Adrenal gland (tissue), 12 donors: ENCODE results near the gene BMP8B. TPM values are rescaled to one million over a fixed set of nuclear protein-coding genes. Genes with fewer than 3 reads are reported as not detected.
A peak's percentile ranks its signal among the peaks of the same experiment; 100 is the strongest.

Experiments used
- DNase-seq, 7 donors: peaks; one replicate each; pipeline ENCODE4 v3.0.0-alpha.2; 2019 to 2020
- H3K27ac ChIP-seq, 5 donors: fragments of 200-600 bp; sonication (generic) in 4 of 5; 1 replicate in 3 of 5; 2 replicates in 2 of 5; pipeline versions ENCODE4 v1.5.1 to v1.8.0; 2016 to 2020; ENCODE audit warnings: mild to moderate bottlenecking in 1 of 5
- H3K27me3 ChIP-seq: fragments of 200-600 bp; 2 replicates; pipeline ENCODE4 v1.8.0; 2021
- H3K36me3 ChIP-seq, 2 donors: fragments of 200-600 bp; replicated peaks in 1 of 2; 1 replicate in 1 of 2; 2 replicates in 1 of 2; pipeline versions ENCODE4 v1.5.1 to v1.8.0; 2018 to 2022
- H3K4me1 ChIP-seq, 2 donors: fragments of 200-600 bp; replicated peaks in 1 of 2; 1 replicate in 1 of 2; 2 replicates in 1 of 2; pipeline versions ENCODE4 v1.5.1 to v1.8.0; 2018 to 2021
- H3K4me3 ChIP-seq, 4 donors: fragments of 200-600 bp; sonication (generic) in 3 of 4; one replicate each; pipeline ENCODE4 v1.5.1; 2016 to 2018
- H3K9me3 ChIP-seq, 3 donors: fragments of 200-600 bp; sonication (generic) in 1 of 3; replicated peaks in 1 of 3; 1 replicate in 2 of 3; 2 replicates in 1 of 3; pipeline versions ENCODE4 v1.5.1 to v1.8.0; 2016 to 2021
- POLR2A ChIP-seq, 2 donors: fragments of 450-650 bp; IDR thresholded peaks; one replicate each; pipeline ENCODE4 v1.6.1; 2017; ENCODE audit warnings: antibody characterized with exemption in 2 of 2, mild to moderate bottlenecking in 2 of 2, moderate library complexity in 1 of 2
- WGBS, 4 donors: extraction: QIAGEN DNeasy Blood & Tissue Kit in 2 of 4; methylation state at CpG; one replicate each; pipeline versions ENCODE4 v1.1.5 to v1.1.7; 2013 to 2017; 5-methylcytosine and 5-hydroxymethylcytosine counted together
- intact Hi-C, 2 donors: fragments of 100-400 bp; cut with DNase I; formaldehyde crosslinking; loops; one replicate each; pipeline versions ENCODE4 v1.14.1 to v1.15.0; 2022 to 2023
- polyA plus RNA-seq, 3 donors: library from polyadenylated mRNA; stranded (reverse); fragments of 200-250 nt in 2 of 3; fragments of 350-450 nt in 1 of 3; fragmentation: Illumina TruSeq in 1 of 3; extraction: RNeasy Lipid Tissue Mini Kit (QIAGEN cat#74804) in 1 of 3; gene quantifications; one replicate each; pipeline ENCODE4 v1.2.3, GENCODE V29; 2013 to 2014
- total RNA-seq, 9 donors: library from RNA; depleted of rRNA in 4 of 9; stranded (reverse); fragments of >200 nt in 4 of 9; fragments of 120-200 nt in 1 of 9; fragmentation: NEBNext Ultra II Directional in 1 of 9; extraction: Animal tissue kit (Norgen Biotek cat#: 25700) in 1 of 9; gene quantifications; one replicate each; pipeline versions ENCODE4 v1.1.0 to v1.2.4, GENCODE V29; 2013 to 2023
- TF ChIP-seq, protein P1 (sequence below), 6 experiments: fragments of 450-650 bp in 4 of 6; fragments of 200-600 bp in 2 of 6; sonication (generic) in 1 of 6; IDR thresholded peaks; 1 replicate in 5 of 6; 2 replicates in 1 of 6; pipeline versions ENCODE4 v1.5.1 to v1.8.0; 2016 to 2021; ENCODE audit warnings: antibody characterized with exemption in 6 of 6, mild to moderate bottlenecking in 2 of 6, moderate library complexity in 1 of 6
- donor health status: healthy with polysubstance abuse.
- donor health status: Bipolar disorder and iron deficiency.
- donor health status: DM: yes; HTN: yes; CAD: no.
- donor health status: DM: no; HTN: no; CAD: no.
- donor health status: DM: no; HTN: no; CAD: no.
- donor health status: DM: yes; HTN: yes; CAD: no.

The BMP8B gene
- total and polyA plus RNA-seq, 12 donors, result 0.09 to 5.9 (median 1.0) TPM; not detected in 1

DNA sequence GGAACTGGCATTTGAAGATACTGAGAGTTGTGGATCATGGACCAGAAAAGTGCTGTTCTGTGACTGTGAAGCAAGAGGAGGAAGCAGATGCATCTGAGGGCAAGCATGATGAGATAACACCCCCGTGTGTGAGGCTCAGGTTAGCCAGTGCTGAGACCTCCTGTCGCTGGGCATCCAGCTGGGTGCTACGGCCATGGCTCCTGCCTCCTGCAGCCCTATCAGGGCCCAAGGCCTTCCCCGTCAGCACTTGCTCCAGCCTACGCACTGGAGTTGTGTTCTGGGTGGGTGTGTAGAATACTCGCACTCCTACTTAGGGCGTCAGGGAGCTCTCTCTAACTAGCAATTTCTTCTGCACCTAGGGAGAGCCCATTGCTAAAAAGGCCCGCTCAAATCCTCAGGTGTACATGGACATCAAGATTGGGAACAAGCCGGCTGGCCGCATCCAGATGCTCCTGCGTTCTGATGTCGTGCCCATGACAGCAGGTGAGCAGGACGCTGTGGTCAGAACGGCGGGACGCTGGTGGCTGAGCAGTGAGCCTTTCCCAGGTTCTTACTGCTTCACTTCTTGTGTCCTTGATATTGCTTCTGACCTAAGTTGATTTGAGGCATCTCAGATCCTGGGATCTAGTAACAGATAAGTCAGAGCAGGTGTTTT, 43.5 kb downstream of the BMP8B start:
- H3K9me3 ChIP-seq, result no peaks in the 10 kb centered on the region
- TF ChIP-seq POLR2A (IDR thresholded peaks at IDR 0.05), result no peak
- TF ChIP-seq, protein P1, sequence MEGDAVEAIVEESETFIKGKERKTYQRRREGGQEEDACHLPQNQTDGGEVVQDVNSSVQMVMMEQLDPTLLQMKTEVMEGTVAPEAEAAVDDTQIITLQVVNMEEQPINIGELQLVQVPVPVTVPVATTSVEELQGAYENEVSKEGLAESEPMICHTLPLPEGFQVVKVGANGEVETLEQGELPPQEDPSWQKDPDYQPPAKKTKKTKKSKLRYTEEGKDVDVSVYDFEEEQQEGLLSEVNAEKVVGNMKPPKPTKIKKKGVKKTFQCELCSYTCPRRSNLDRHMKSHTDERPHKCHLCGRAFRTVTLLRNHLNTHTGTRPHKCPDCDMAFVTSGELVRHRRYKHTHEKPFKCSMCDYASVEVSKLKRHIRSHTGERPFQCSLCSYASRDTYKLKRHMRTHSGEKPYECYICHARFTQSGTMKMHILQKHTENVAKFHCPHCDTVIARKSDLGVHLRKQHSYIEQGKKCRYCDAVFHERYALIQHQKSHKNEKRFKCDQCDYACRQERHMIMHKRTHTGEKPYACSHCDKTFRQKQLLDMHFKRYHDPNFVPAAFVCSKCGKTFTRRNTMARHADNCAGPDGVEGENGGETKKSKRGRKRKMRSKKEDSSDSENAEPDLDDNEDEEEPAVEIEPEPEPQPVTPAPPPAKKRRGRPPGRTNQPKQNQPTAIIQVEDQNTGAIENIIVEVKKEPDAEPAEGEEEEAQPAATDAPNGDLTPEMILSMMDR (IDR thresholded peaks at IDR 0.05), result no peak
- DNase-seq, result no peak
- H3K27ac ChIP-seq, result no peak overlapping the region
- intact Hi-C loops, result no loop called here
- peaks cover 0 to 6% of the 10 kb centered on the region in 2 donors for H3K4me1 ChIP-seq
- no peak overlapping the region for H3K4me3 ChIP-seq
- 92 to 96% (median 94%) methylated on average over 11 to 16 of the region's 16 CpGs for WGBS, 4 donors
- H3K27me3 ChIP-seq, result no peaks in the 10 kb centered on the region
- H3K36me3 ChIP-seq, result peaks cover 0 to 94% of the 10 kb centered on the region in 2 donors

DNA sequence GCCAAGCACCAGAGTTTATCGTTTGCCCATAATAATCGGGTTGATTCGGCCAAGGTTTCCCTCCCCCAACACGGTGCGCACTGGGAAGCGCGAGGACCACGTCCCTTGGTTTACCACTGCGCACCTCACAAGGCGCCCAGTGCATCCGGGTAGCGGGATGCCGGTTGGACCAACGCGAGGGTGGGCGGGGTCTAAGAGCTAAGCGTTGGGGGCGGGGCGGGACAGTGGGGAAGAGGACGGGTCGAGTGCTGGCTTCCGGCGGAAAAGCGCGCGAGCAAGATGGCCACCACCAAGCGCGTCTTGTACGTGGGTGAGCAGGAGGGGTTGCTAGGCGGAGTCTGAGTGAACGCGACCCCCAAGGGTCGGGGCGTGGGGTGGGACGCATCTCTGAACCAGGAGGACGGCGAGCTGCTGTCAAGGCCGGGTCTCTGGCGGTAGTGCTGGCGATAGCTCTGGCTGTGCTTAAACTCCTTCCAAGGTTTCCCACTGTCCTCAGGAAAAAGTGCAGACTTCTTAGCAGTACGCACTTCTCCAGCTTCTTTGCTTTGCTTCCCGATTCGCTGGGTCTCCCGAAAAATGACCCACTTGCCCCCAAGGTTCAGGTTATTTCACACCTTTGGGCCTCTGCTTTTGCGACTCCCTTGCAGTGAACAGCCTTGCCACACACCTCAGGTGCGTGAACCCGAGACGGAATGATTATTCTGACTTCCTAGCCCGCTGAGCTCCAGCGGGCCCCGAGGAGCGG, 49.9 kb downstream of the BMP8B start, which contains the start of gene PPIE:
Gene PPIE, plus strand, starts transcription at position 261 of the 745 bp plus-strand sequence. Its CDS starts 19 bp downstream, at position 280.
- DNase-seq, result peak; percentile 93 to 97 (median 96)

DNA sequence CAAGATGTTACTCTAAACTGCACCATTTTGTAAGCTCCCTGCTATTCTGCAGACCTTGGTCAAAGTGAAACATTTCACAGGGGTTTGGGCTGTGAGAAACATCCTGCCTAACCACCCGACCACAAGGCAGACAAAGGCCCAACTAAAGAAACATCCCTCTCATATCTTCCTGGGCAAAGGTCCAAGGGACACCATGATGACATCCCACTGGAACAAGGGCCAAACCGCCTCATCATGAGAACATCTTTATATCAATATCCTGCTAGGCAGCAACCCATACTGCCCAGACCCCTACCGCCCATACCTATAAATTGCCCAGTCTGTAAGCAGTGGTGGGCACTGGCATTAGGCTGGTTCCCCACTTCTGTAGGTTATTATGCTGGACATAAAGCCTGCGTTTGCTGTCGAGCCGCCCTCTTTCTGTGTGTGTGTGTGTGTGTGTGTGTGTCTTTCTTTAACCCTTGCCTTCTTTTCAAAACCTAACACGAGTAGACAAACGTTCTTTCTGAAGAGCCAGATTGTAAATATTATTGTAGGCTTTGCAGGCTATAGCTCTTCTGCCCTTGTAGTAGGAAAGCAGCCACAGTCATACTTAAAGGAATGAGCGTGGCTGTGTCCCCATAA, 51.0 kb downstream of the BMP8B start:
- Histone ChIP-seq H3K9me3 (no peaks in the 10 kb centered on the region), H3K27me3 (peaks cover 16% of the 10 kb centered on the region), H3K27ac (no peak overlapping the region), H3K4me1 (peaks cover 6 to 16% of the 10 kb centered on the region in 2 donors), H3K36me3 (peaks cover 0 to 22% of the 10 kb centered on the region in 2 donors), H3K4me3 (no peak overlapping the region)
- WGBS, 4 donors, result 65 to 79% (median 73%) methylated on average over 9 of the region's 9 CpGs
- no peak for TF ChIP-seq POLR2A (IDR thresholded peaks at IDR 0.05)
- TF ChIP-seq, protein P1 (IDR thresholded peaks at IDR 0.05), result no peak
- no peak for DNase-seq
- intact Hi-C loops, result no loop called here

More for the DNA sequence above, 49.9 kb downstream of the BMP8B start, which contains the start of gene PPIE:
- 0 to 5% (median 0%) methylated on average over 15 to 52 of the region's 52 CpGs for WGBS, 4 donors
- Histone ChIP-seq H3K27ac (peak within 1 kb of the TSS in 4 of 5 donors; percentile 24 to 79 (median 54)), H3K4me3 (peak within 1 kb of the TSS; percentile 43 to 73 (median 58)), H3K36me3 (peaks cover 0 to 33% of the 10 kb centered on the region in 2 donors), H3K9me3 (no peaks in the 10 kb centered on the region), H3K4me1 (peaks cover 6 to 16% of the 10 kb centered on the region in 2 donors), H3K27me3 (peaks cover 16% of the 10 kb centered on the region)
- TF ChIP-seq, protein P1 (IDR thresholded peaks at IDR 0.05), result no peak
- TF ChIP-seq POLR2A (IDR thresholded peaks at IDR 0.05), result peak in 1 of 2 donors; percentile 50
- intact Hi-C loops, result no loop called here

DNA sequence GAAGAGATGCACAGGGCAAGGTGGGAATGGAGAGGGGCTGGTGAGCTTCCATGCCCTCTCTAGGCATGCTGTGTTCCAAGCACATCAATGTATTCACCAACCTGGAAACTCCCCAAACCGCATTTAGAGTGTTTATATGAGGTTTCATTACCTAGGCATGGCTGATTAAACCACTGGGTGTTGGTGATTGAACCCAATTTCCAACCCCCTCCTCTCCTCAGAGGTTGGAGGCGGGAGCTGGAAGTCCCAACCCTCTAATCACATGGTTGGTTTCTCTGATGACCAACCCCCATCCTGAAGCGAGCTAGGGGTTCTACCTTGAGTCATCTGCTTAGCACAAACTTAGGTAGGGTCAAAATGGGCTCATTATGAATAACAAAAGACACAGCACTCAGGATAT, 52.9 kb downstream of the BMP8B start:
- H3K9me3 ChIP-seq, result no peaks in the 10 kb centered on the region
- no peak overlapping the region for H3K27ac ChIP-seq
- H3K36me3 ChIP-seq, result peaks cover 0 to 6% of the 10 kb centered on the region in 2 donors
- H3K27me3 ChIP-seq, result peaks cover 16% of the 10 kb centered on the region
- 60 to 76% (median 70%) methylated on average over 3 of the region's 3 CpGs for WGBS, 4 donors
- DNase-seq, result no peak
- intact Hi-C loops, result no loop called here
- TF ChIP-seq, protein P1 (IDR thresholded peaks at IDR 0.05), result no peak
- no peak for TF ChIP-seq POLR2A (IDR thresholded peaks at IDR 0.05)
- peaks cover 6 to 16% of the 10 kb centered on the region in 2 donors for H3K4me1 ChIP-seq
- H3K4me3 ChIP-seq, result no peak overlapping the region
